Measurements from ENCODE around the gene SART3.

DNA sequence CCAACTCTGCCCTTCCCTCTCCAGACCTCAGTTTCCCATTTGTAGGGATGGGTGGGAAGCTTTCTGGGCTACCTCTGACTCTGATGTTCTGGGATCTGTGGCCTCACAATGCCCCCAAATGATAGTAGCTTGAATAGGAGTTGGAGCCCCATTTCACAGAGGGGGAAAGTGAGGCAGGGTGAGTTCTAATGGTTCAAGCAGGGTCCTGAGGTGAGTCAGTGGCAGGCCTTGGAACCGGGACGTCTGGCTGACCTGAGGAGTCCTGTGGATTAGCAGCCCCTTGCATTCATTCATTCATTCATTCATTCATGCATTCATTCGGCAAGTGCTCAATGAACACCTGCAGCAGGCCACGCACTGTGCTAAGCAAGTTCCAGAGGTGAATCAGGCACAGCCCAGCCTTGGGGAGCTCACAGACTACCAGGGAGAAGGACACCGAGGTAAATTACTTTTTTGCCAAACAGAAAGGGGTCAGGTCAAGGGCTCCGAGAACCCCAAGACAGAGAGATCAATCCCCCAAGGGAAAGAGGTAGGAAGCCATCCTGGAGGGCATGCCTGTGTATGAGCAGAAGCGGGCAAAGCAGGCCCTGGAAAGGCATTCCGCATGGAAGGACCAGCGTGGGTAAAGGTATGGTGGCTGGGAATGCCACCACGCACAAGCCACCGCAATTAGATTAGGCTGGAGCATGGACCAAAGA lies 37.7 kb upstream of the SART3 start:
- TF ChIP-seq, protein P1, sequence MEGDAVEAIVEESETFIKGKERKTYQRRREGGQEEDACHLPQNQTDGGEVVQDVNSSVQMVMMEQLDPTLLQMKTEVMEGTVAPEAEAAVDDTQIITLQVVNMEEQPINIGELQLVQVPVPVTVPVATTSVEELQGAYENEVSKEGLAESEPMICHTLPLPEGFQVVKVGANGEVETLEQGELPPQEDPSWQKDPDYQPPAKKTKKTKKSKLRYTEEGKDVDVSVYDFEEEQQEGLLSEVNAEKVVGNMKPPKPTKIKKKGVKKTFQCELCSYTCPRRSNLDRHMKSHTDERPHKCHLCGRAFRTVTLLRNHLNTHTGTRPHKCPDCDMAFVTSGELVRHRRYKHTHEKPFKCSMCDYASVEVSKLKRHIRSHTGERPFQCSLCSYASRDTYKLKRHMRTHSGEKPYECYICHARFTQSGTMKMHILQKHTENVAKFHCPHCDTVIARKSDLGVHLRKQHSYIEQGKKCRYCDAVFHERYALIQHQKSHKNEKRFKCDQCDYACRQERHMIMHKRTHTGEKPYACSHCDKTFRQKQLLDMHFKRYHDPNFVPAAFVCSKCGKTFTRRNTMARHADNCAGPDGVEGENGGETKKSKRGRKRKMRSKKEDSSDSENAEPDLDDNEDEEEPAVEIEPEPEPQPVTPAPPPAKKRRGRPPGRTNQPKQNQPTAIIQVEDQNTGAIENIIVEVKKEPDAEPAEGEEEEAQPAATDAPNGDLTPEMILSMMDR (IDR thresholded peaks at IDR 0.05), result no peak
- TF ChIP-seq POLR2AphosphoS5 (IDR thresholded peaks at IDR 0.05), result no peak
